Loucy (cell line): ENCODE measurements around the gene RERE.
A peak's percentile ranks its signal among the peaks of the same experiment; 100 is the strongest.

Experiments used
- H2AFZ ChIP-seq: fragments of 200-600 bp; sonication (generic); 2 replicates; pipeline ENCODE4 v1.6.0; 2016; ENCODE audit warnings: antibody characterized with exemption, mild to moderate bottlenecking, low read length, moderate library complexity
- H3F3A ChIP-seq: fragments of 200-600 bp; 2 replicates; pipeline ENCODE4 v1.6.0; 2016; ENCODE audit warnings: antibody characterized with exemption, low read depth, mild to moderate bottlenecking
- H3K27me3 ChIP-seq: fragments of 200-600 bp; sonication (generic); 2 replicates; pipeline ENCODE4 v1.6.1; 2014; ENCODE audit warnings: low read length, mild to moderate bottlenecking; ENCODE audit not compliant: insufficient read depth, poor library complexity, severe bottlenecking
- H3K36me3 ChIP-seq: fragments of 200-600 bp; sonication (generic); 2 replicates; pipeline ENCODE4 v1.6.1; 2016; ENCODE audit warnings: low read length; ENCODE audit not compliant: insufficient read depth
- H3K4me1 ChIP-seq: fragments of 200-600 bp; sonication (generic); 2 replicates; pipeline ENCODE4 v1.5.1; 2014; ENCODE audit warnings: low read length, mild to moderate bottlenecking; ENCODE audit not compliant: insufficient read depth, poor library complexity, severe bottlenecking
- H3K4me2 ChIP-seq: fragments of 200-600 bp; sonication (generic); 2 replicates; pipeline ENCODE4 v1.6.0; 2014; ENCODE audit warnings: antibody characterized with exemption, low read length, low read depth, mild to moderate bottlenecking; ENCODE audit not compliant: poor library complexity, severe bottlenecking
- H3K4me3 ChIP-seq: fragments of 200-600 bp; sonication (generic); 2 replicates; pipeline ENCODE4 v1.5.1; 2014; ENCODE audit warnings: low read length, mild to moderate bottlenecking, mixed read lengths; ENCODE audit not compliant: poor library complexity, severe bottlenecking
- H3K79me2 ChIP-seq: fragments of 200-600 bp; sonication (generic); 2 replicates; pipeline ENCODE4 v1.6.1; 2014; ENCODE audit warnings: low read length; ENCODE audit not compliant: insufficient read depth
- H3K9ac ChIP-seq: fragments of 200-600 bp; sonication (generic); 2 replicates; pipeline ENCODE4 v1.6.0; 2014; ENCODE audit warnings: mild to moderate bottlenecking, low read depth, low read length, moderate library complexity; ENCODE audit not compliant: poor library complexity, severe bottlenecking
- H3K9me2 ChIP-seq: fragments of 200-600 bp; sonication (generic); replicated peaks from 2 replicates; pipeline ENCODE4 v1.6.1; 2016; ENCODE audit warnings: low read depth, low read length, mixed read lengths
- H3K9me3 ChIP-seq: fragments of 200-600 bp; sonication (generic); 2 replicates; pipeline ENCODE4 v1.6.1; 2014; ENCODE audit warnings: mild to moderate bottlenecking, antibody characterized with exemption, low read length, low read depth; ENCODE audit not compliant: insufficient read depth
- H4K20me1 ChIP-seq: fragments of 200-600 bp; sonication (generic); 2 replicates; pipeline ENCODE4 v1.6.0; 2014; ENCODE audit warnings: antibody characterized with exemption, low read length, mild to moderate bottlenecking; ENCODE audit not compliant: insufficient read depth, poor library complexity, severe bottlenecking
- CTCF ChIP-seq: fragments of 200-600 bp; sonication (generic); conservative IDR thresholded peaks from 2 replicates; pipeline ENCODE4 v1.5.1; 2014; ENCODE audit warnings: mild to moderate bottlenecking, antibody characterized with exemption, low read length
- EZH2phosphoT487 ChIP-seq: fragments of 200-600 bp; IDR thresholded peaks from 2 replicates; pipeline ENCODE4 v1.6.1; 2018; ENCODE audit warnings: antibody characterized with exemption, mild to moderate bottlenecking, moderate library complexity, borderline replicate concordance

The RERE gene

GRCh38 chr1:8314346-8315280, 502.8 kb downstream of the RERE start:
- Histone ChIP-seq H3K27me3 (no peaks in the 10 kb centered on the region), H3K4me1 (peaks cover 4% of the 10 kb centered on the region), H3K9me2 (no peaks in the 10 kb centered on the region), H3K36me3 (no peaks in the 10 kb centered on the region), H3K79me2 (no peaks in the 10 kb centered on the region), H3K9ac (no peak overlapping the region), H3K4me2 (no peak overlapping the region), H4K20me1 (no peaks in the 10 kb centered on the region), H3F3A (no peaks in the 10 kb centered on the region), H3K9me3 (no peaks in the 10 kb centered on the region), H2AFZ (peak overlapping the region; percentile 67; the same call in 1 of the 2 replicates), H3K4me3 (no peak overlapping the region)
- TF ChIP-seq CTCF: peak; percentile 77
- TF ChIP-seq EZH2phosphoT487: no peak

GRCh38 chr1:8313231-8313630, 504.2 kb downstream of the RERE start:
- Histone ChIP-seq H3K36me3 (no peaks in the 10 kb centered on the region), H3K4me2 (no peak overlapping the region), H3K27me3 (no peaks in the 10 kb centered on the region), H3K9me2 (no peaks in the 10 kb centered on the region), H2AFZ (no peak overlapping the region), H4K20me1 (no peaks in the 10 kb centered on the region), H3K9me3 (no peaks in the 10 kb centered on the region), H3K79me2 (no peaks in the 10 kb centered on the region), H3F3A (no peaks in the 10 kb centered on the region), H3K4me3 (no peak overlapping the region), H3K9ac (no peak overlapping the region), H3K4me1 (peaks cover 4% of the 10 kb centered on the region)
- TF ChIP-seq CTCF (no peak), EZH2phosphoT487 (no peak)

GRCh38 chr1:8312235-8313218, 504.9 kb downstream of the RERE start:
- TF ChIP-seq CTCF: no peak
- TF ChIP-seq EZH2phosphoT487: no peak
- no peaks in the 10 kb centered on the region for H3K79me2 ChIP-seq
- peaks cover 4% of the 10 kb centered on the region for H3K4me1 ChIP-seq

More at GRCh38 chr1:8312235-8313218, 504.9 kb downstream of the RERE start:
- H3K36me3 ChIP-seq: no peaks in the 10 kb centered on the region
- no peak overlapping the region for H2AFZ ChIP-seq
- no peak overlapping the region for H3K9ac ChIP-seq
- no peaks in the 10 kb centered on the region for H3K9me3 ChIP-seq
- no peak overlapping the region for H3K4me2 ChIP-seq
- H3F3A ChIP-seq: no peaks in the 10 kb centered on the region
- no peaks in the 10 kb centered on the region for H3K27me3 ChIP-seq
- H3K9me2 ChIP-seq: no peaks in the 10 kb centered on the region
- H3K4me3 ChIP-seq: no peak overlapping the region
- H4K20me1 ChIP-seq: no peaks in the 10 kb centered on the region
